H1 (cell line): ENCODE measurements around the gene AZGP1. TPM values are rescaled to one million over a fixed set of nuclear protein-coding genes. Genes with fewer than 3 reads are reported as not detected.

Experiments
- CTCF ChIA-PET: fragments of 300-600 bp; sonication (Branson Sonifier 250); formaldehyde crosslinking; loops from one replicate; lab custom pipeline; 2021; ENCODE audit not compliant: partially characterized antibody; lab: Charles Lee
- POLR2A ChIA-PET: fragments of 300-600 bp; sonication (Branson Sonifier 250); formaldehyde crosslinking; loops from one replicate; lab custom pipeline; 2021; ENCODE audit warnings: inconsistent platforms; ENCODE audit not compliant: partially characterized antibody; lab: Charles Lee
- DNase-seq, 2 experiments: peaks; one replicate each; pipeline versions ENCODE4 v3.0.0 to v3.0.0-alpha.2; 2010 to 2022; ENCODE audit warnings: low spot score in 2 of 2, low read depth in 1 of 2, mixed read lengths in 1 of 2
- FAIRE-seq: peaks from 2 replicates; lab custom pipeline; 2011; peaks lifted over from hg19 to GRCh38; lab: Jason Lieb, UNC
- H2AFZ ChIP-seq: 2 replicates; pipeline ENCODE4 v1.8.1; 2012; ENCODE audit warnings: low read length, inconsistent platforms
- H2AK5ac ChIP-seq: 2 replicates; pipeline ENCODE4 v1.6.1; 2013; ENCODE audit warnings: low read depth, low read length
- H2BK120ac ChIP-seq: replicated peaks from 2 replicates; pipeline ENCODE3; 2013; ENCODE audit warnings: low read depth, low read length, inconsistent platforms
- H2BK12ac ChIP-seq: 2 replicates; pipeline ENCODE4 v1.6.1; 2013; ENCODE audit warnings: low read depth, low read length
- H2BK15ac ChIP-seq: 2 replicates; pipeline ENCODE4 v1.6.1; 2013; ENCODE audit warnings: low read length
- H2BK20ac ChIP-seq: 2 replicates; pipeline ENCODE4 v1.6.1; 2013; ENCODE audit warnings: low read length
- H2BK5ac ChIP-seq: 2 replicates; pipeline ENCODE4 v1.6.1; 2013; ENCODE audit warnings: low read depth, low read length
- H3K14ac ChIP-seq: 2 replicates; pipeline ENCODE4 v1.6.1; 2013; ENCODE audit warnings: inconsistent platforms; ENCODE audit not compliant: insufficient read length
- H3K18ac ChIP-seq: 2 replicates; pipeline ENCODE4 v1.6.1; 2013; ENCODE audit warnings: low read length; ENCODE audit errors: extremely low read depth
- H3K23ac ChIP-seq: 2 replicates; pipeline ENCODE4 v1.6.1; 2013; ENCODE audit warnings: inconsistent platforms; ENCODE audit not compliant: insufficient read length
- H3K23me2 ChIP-seq: 2 replicates; pipeline ENCODE4 v1.6.1; 2013; ENCODE audit warnings: low read depth, low read length
- H3K27ac ChIP-seq: 2 replicates; pipeline ENCODE4 v1.6.1; 2011; ENCODE audit warnings: low read depth, low read length, inconsistent platforms
- H3K27me3 ChIP-seq, 4 experiments: replicated peaks in 1 of 4; 1 replicate in 1 of 4; 2 replicates in 3 of 4; pipeline versions ENCODE4 v1.6.1 to v1.8.1; 2011 to 2013; ENCODE audit warnings: low read length in 3 of 4, mild to moderate bottlenecking in 3 of 4, inconsistent platforms in 2 of 4, mixed read lengths in 2 of 4, moderate library complexity in 1 of 4; ENCODE audit not compliant: control insufficient read depth in 3 of 4, insufficient read depth in 3 of 4; ENCODE audit errors: extremely low read depth in 1 of 4
- H3K36me3 ChIP-seq, 4 experiments: 2 replicates each; pipeline versions ENCODE4 v1.6.1 to v1.8.1; 2011 to 2013; ENCODE audit warnings: mild to moderate bottlenecking in 4 of 4, low read length in 3 of 4, moderate library complexity in 2 of 4, control low read depth in 1 of 4, inconsistent platforms in 1 of 4; ENCODE audit not compliant: insufficient read depth in 4 of 4, control insufficient read depth in 2 of 4
- H3K4ac ChIP-seq: replicated peaks from 2 replicates; pipeline ENCODE3; 2013; ENCODE audit warnings: low read length, low read depth, mixed read lengths, inconsistent platforms; ENCODE audit not compliant: insufficient read length
- H3K4me1 ChIP-seq, 4 experiments: replicated peaks in 1 of 4; 1 replicate in 1 of 4; 2 replicates in 3 of 4; pipeline versions ENCODE4 v1.6.1 to v1.8.1; 2011 to 2013; ENCODE audit warnings: low read length in 3 of 4, inconsistent platforms in 2 of 4, mixed read lengths in 1 of 4; ENCODE audit not compliant: insufficient read depth in 4 of 4, control insufficient read depth in 3 of 4
- H3K4me2 ChIP-seq, 2 experiments: 2 replicates each; pipeline versions ENCODE4 v1.6.1 to v1.8.1; 2011 to 2013; ENCODE audit warnings: low read depth in 2 of 2, low read length in 2 of 2, control low read depth in 1 of 2, inconsistent platforms in 1 of 2, mild to moderate bottlenecking in 1 of 2; ENCODE audit not compliant: insufficient read depth in 1 of 2
- H3K4me3 ChIP-seq, 4 experiments: fragments of 200-600, 300-600 bp in 1 of 4; sonication (generic), shearing (Covaris generic), sonication (Bioruptor Twin) in 1 of 4; 2 replicates each; pipeline versions ENCODE4 v1.5.1 to v1.8.1; 2011 to 2016; ENCODE audit warnings: low read length in 4 of 4, low read depth in 3 of 4, control low read depth in 2 of 4, inconsistent platforms in 2 of 4, mild to moderate bottlenecking in 2 of 4, mixed read lengths in 1 of 4, moderate library complexity in 1 of 4; ENCODE audit not compliant: insufficient read depth in 2 of 4; ENCODE audit errors: extremely low read depth in 1 of 4
- H3K56ac ChIP-seq: replicated peaks from 2 replicates; pipeline ENCODE3; 2013; ENCODE audit warnings: low read depth, mild to moderate bottlenecking, mixed read lengths, low read length, inconsistent platforms; ENCODE audit not compliant: insufficient read length
- H3K79me1 ChIP-seq: 2 replicates; pipeline ENCODE4 v1.6.1; 2013; ENCODE audit warnings: low read depth, low read length, control low read depth
- H3K79me2 ChIP-seq, 2 experiments: 2 replicates each; pipeline versions ENCODE4 v1.6.1 to v1.8.1; 2012 to 2013; ENCODE audit warnings: low read length in 2 of 2, mild to moderate bottlenecking in 2 of 2, inconsistent platforms in 1 of 2; ENCODE audit not compliant: insufficient read depth in 2 of 2, control insufficient read depth in 1 of 2
- H3K9ac ChIP-seq, 4 experiments: replicated peaks in 1 of 4; 1 replicate in 1 of 4; 2 replicates in 3 of 4; pipeline versions ENCODE4 v1.6.1 to v1.8.1; 2011 to 2013; ENCODE audit warnings: low read depth in 3 of 4, low read length in 3 of 4, control low read depth in 2 of 4, mild to moderate bottlenecking in 2 of 4, moderate library complexity in 2 of 4, inconsistent platforms in 1 of 4; ENCODE audit errors: extremely low read depth in 1 of 4
- H3K9me3 ChIP-seq, 2 experiments: 2 replicates each; pipeline versions ENCODE4 v1.6.1 to v1.8.1; 2012 to 2013; ENCODE audit warnings: mild to moderate bottlenecking in 2 of 2, moderate library complexity in 2 of 2, control low read depth in 1 of 2, inconsistent platforms in 1 of 2, low read depth in 1 of 2, low read length in 1 of 2, mixed read lengths in 1 of 2; ENCODE audit not compliant: insufficient read depth in 2 of 2
- H4K20me1 ChIP-seq, 2 experiments: replicated peaks in 1 of 2; 2 replicates each; pipeline versions ENCODE3 to v1.8.1; 2011 to 2013; ENCODE audit warnings: inconsistent platforms in 2 of 2, low read length in 2 of 2, mild to moderate bottlenecking in 1 of 2; ENCODE audit not compliant: insufficient read depth in 2 of 2, control insufficient read depth in 1 of 2
- H4K5ac ChIP-seq: 2 replicates; pipeline ENCODE4 v1.6.1; 2013; ENCODE audit warnings: low read length, low read depth, mixed read lengths, inconsistent platforms; ENCODE audit not compliant: insufficient read length
- H4K8ac ChIP-seq: 2 replicates; pipeline ENCODE4 v1.8.0; 2013; ENCODE audit warnings: mild to moderate bottlenecking, moderate library complexity, low read length, inconsistent platforms; ENCODE audit not compliant: insufficient read depth; ENCODE audit errors: extremely low read depth
- H4K91ac ChIP-seq: replicated peaks from 2 replicates; pipeline ENCODE3; 2013; ENCODE audit warnings: low read length, mixed read lengths, inconsistent platforms; ENCODE audit not compliant: insufficient read length
- ATF3 ChIP-seq: IDR thresholded peaks from 2 replicates; pipeline ENCODE4 v1.6.1; 2011; ENCODE audit warnings: low read depth, mild to moderate bottlenecking, low read length; ENCODE audit not compliant: insufficient read depth
- CHD1 ChIP-seq: IDR thresholded peaks from 2 replicates; pipeline ENCODE4 v1.6.1; 2012; ENCODE audit warnings: low read depth, low read length, improper control_type of control experiment
- EP300 ChIP-seq, 2 experiments: IDR thresholded peaks; 1 replicate in 1 of 2; 2 replicates in 1 of 2; pipeline ENCODE4 v1.6.1; 2011 to 2012; ENCODE audit warnings: low read depth in 2 of 2, low read length in 2 of 2, mild to moderate bottlenecking in 2 of 2, borderline replicate concordance in 1 of 2, inconsistent platforms in 1 of 2, moderate library complexity in 1 of 2
- GABPA ChIP-seq: IDR thresholded peaks from 2 replicates; pipeline ENCODE4 v1.6.1; 2011; ENCODE audit warnings: mild to moderate bottlenecking, low read length, moderate library complexity, borderline replicate concordance; ENCODE audit not compliant: insufficient read depth
- GTF2F1 ChIP-seq: IDR thresholded peaks from 2 replicates; pipeline ENCODE4 v1.6.1; 2012; ENCODE audit warnings: low read depth, low read length, improper control_type of control experiment, borderline replicate concordance
- JUN ChIP-seq: IDR thresholded peaks from 2 replicates; pipeline ENCODE4 v1.6.1; 2011; ENCODE audit warnings: low read depth, mild to moderate bottlenecking, improper control_type of control experiment, low read length
- KDM1A ChIP-seq: fragments of 200-600, 300-600 bp; sonication (generic); IDR thresholded peaks from 2 replicates; pipeline ENCODE4 v1.7.1; 2016; ENCODE audit warnings: mild to moderate bottlenecking, low read length, borderline replicate concordance
- POLR2AphosphoS5 ChIP-seq: IDR thresholded peaks from 2 replicates; pipeline ENCODE4 v1.6.1; 2011; ENCODE audit warnings: low read depth, low read length
- POU5F1 ChIP-seq: IDR thresholded peaks from 2 replicates; pipeline ENCODE4 v1.6.1; 2011; ENCODE audit warnings: low read depth, mild to moderate bottlenecking, low read length, moderate library complexity
- RFX5 ChIP-seq: IDR thresholded peaks from 2 replicates; pipeline ENCODE4 v1.6.1; 2011; ENCODE audit warnings: low read depth, low read length, improper control_type of control experiment, borderline replicate concordance
- WGBS, 2 experiments: shearing (Covaris generic) in 1 of 2; methylation state at CpG; one replicate each; pipeline versions ENCODE4 v1.1.6 to v1.1.7; 2013 to 2015; ENCODE audit warnings: low lambda C conversion rate in 2 of 2, mixed read lengths in 2 of 2, inconsistent platforms in 1 of 2, low coverage in 1 of 2, missing lambda C conversion rate in 1 of 2; ENCODE audit not compliant: insufficient replicate concordance in 2 of 2, insufficient coverage in 1 of 2, insufficient read length in 1 of 2; ENCODE audit errors: extremely low coverage in 1 of 2, missing lambda C conversion rate in 1 of 2; 5-methylcytosine and 5-hydroxymethylcytosine counted together
- polyA plus RNA-seq, 7 experiments: library from polyadenylated mRNA; depleted of rRNA in 3 of 7; stranded (reverse) in 5 of 7; unstranded in 2 of 7; fragments of >200 nt in 5 of 7; fragments of 200-250 nt in 2 of 7; gene quantifications; 1 replicate in 5 of 7; 2 replicates in 1 of 7; 4 replicates in 1 of 7; pipeline versions ENCODE4 v1.2.1 to v1.2.3, GENCODE V29; 2011 to 2013; ENCODE audit warnings: missing spikeins in 2 of 7, mixed read lengths in 2 of 7
- total RNA-seq: library from RNA; stranded (reverse); fragmentation: NEBNext Ultra II Directional; extraction: Animal tissue kit (Norgen Biotek cat#: 25700); gene quantifications from 2 replicates; pipeline ENCODE4 v1.2.1, GENCODE V29; 2021

The AZGP1 gene
- total and polyA plus RNA-seq, 2 of the 8 experiments (the other 6 are each of a cell fraction or from before 2014, with no cell fraction given): 0.52 to 0.68 TPM

- H3K56ac ChIP-seq: no peak overlapping the region
- H4K20me1 ChIP-seq: no peaks in the 10 kb centered on the region
- no peak overlapping the region for H3K4me3 ChIP-seq
- no peak overlapping the region for H4K91ac ChIP-seq
- H3K9me3 ChIP-seq: peaks cover 14 to 18% of the 10 kb centered on the region in 2 experiments; a peak in 3 of 4 replicates
- H2BK15ac ChIP-seq: no peak overlapping the region
- H4K8ac ChIP-seq: no peak overlapping the region
- H3K18ac ChIP-seq: no peak overlapping the region
- 89% methylated on average over 3 of the region's 3 CpGs; no CpG with 5 or more reads in 1 of the 2 experiments for WGBS, 2 experiments
- H3K36me3 ChIP-seq: no peaks in the 10 kb centered on the region; a peak in 1 of 8 replicates
- no peak overlapping the region for H2AK5ac ChIP-seq
- no peak overlapping the region for H2BK20ac ChIP-seq
- H3K79me2 ChIP-seq: no peaks in the 10 kb centered on the region
- no peak overlapping the region for H4K5ac ChIP-seq
- no peak overlapping the region for H3K23ac ChIP-seq
- no peak overlapping the region for H3K9ac ChIP-seq
- TF ChIP-seq JUN (no peak), CHD1 (no peak), KDM1A (no peak), RFX5 (no peak), GTF2F1 (no peak), GABPA (no peak), EP300 (IDR thresholded peaks at IDR 0.05; ENCODE audit: borderline replicate concordance in 1 of 2, low read depth in 2 of 2, low read length in 2 of 2) (no peak), ATF3 (no peak), POU5F1 (no peak), POLR2AphosphoS5 (no peak)
- no peak overlapping the region for H2BK120ac ChIP-seq
- H3K4ac ChIP-seq: no peak overlapping the region
- DNase-seq (no peak), FAIRE-seq (no peak)
- no peaks in the 10 kb centered on the region for H3K4me1 ChIP-seq
- H3K79me1 ChIP-seq: no peaks in the 10 kb centered on the region
- 0 out of 2 replicates have a peak overlapping the region, but pooled peaks have one; percentile 33 for H2BK12ac ChIP-seq
- POLR2A ChIA-PET: interaction anchor here (4.5 kb wide), 1 partner anchor 10 kb away, joined by 29 read pairs; no protein-coding TSS in a partner anchor
- no peak overlapping the region for H3K14ac ChIP-seq
- H2BK5ac ChIP-seq: no peak overlapping the region
- no peak overlapping the region for H3K27ac ChIP-seq
- no peak overlapping the region for H2AFZ ChIP-seq
- no peaks in the 10 kb centered on the region for H3K27me3 ChIP-seq
- no peak overlapping the region for H3K4me2 ChIP-seq
- H3K23me2 ChIP-seq: no peaks in the 10 kb centered on the region
- CTCF ChIA-PET: interaction anchor here (1.0 to 2.5 kb wide), 5 partner anchors 9 to 40 kb away, joined by 3 to 8 read pairs (median 4); partner anchors contain the start of gene GJC3
These were observed 22.2 kb downstream of the AZGP1 start for GRCh38 chr7:99953649-99954048.
